Glomerular visceral epithelial cell (primary cell): ENCODE results near the gene BSG.
"Not testable (repeated sequence)": the region's sequence is repeated elsewhere in the genome, so short reads cannot be mapped to it uniquely, and the experiment has no call there.

ENCODE experiments used
- DNase-seq: peaks from one replicate; pipeline ENCODE4 v3.0.0-alpha.2; 2016; ENCODE audit errors: extremely low spot score

Gene BSG

GRCh38 chr19:572743-573518 lies 535 bp downstream of the BSG start:
- peak; percentile 64 for DNase-seq

- no peak for DNase-seq
Measured at GRCh38 chr19:573519-573825, 1.1 kb downstream of the BSG start.

- DNase-seq, result peak; percentile 61
Measured at GRCh38 chr19:574658-575526, 2.5 kb downstream of the BSG start.

GRCh38 chr19:575527-576506 lies 3.4 kb downstream of the BSG start:
- peak; percentile 77 for DNase-seq

GRCh38 chr19:576768-577438 lies 4.5 kb downstream of the BSG start:
- no peak for DNase-seq

GRCh38 chr19:577439-578392 lies 5.3 kb downstream of the BSG start:
- no peak for DNase-seq

GRCh38 chr19:579111-579841 lies 6.9 kb downstream of the BSG start:
- no peak for DNase-seq

GRCh38 chr19:579842-580155 lies 7.4 kb downstream of the BSG start:
- no peak for DNase-seq

GRCh38 chr19:580274-580835 lies 8.0 kb downstream of the BSG start:
- no peak for DNase-seq

- peak; percentile 44 for DNase-seq
Measured at GRCh38 chr19:581399-582111, 9.2 kb downstream of the BSG start.

GRCh38 chr19:582497-583197 lies 10.3 kb downstream of the BSG start:
- DNase-seq, result peak; percentile 70

- DNase-seq, result no peak
Measured at GRCh38 chr19:583198-583967, 11.0 kb downstream of the BSG start.

- DNase-seq, result no peak
Measured at GRCh38 chr19:583968-584239, 11.5 kb downstream of the BSG start.

GRCh38 chr19:584240-585001 lies 12.0 kb downstream of the BSG start:
- DNase-seq, result peak; percentile 59

- DNase-seq, result not testable (repeated sequence)
Measured at GRCh38 chr19:585146-585545, 12.8 kb downstream of the BSG start.

GRCh38 chr19:585551-586110 lies 13.2 kb downstream of the BSG start:
- no peak for DNase-seq
